Activated B cell treated with CpG ODN at 0.5 μM for 24 hours (primary cell): ENCODE results near the gene NAALADL2. TPM values are rescaled to one million over a fixed set of nuclear protein-coding genes. Genes with fewer than 3 reads are reported as not detected.

Experiments
- ATAC-seq: fragments of 200-7000 bp; cut with Tn5 transposase; one replicate; pipeline ENCODE4 v1.10.0; 2021; ENCODE audit warnings: low read depth, mild to moderate bottlenecking, moderate library complexity
- CTCF ChIA-PET: fragments of 350-600 bp; sonication (Branson Sonifier 250); formaldehyde crosslinking; loops from one replicate; lab custom pipeline; 2021; ENCODE audit warnings: antibody characterized with exemption; lab: Charles Lee
- POLR2A ChIA-PET: fragments of 350-600 bp; sonication (Branson Sonifier 250); formaldehyde crosslinking; loops from one replicate; lab custom pipeline; 2021; ENCODE audit warnings: antibody characterized with exemption; lab: Charles Lee
- DNase-seq: peaks from one replicate; pipeline ENCODE4 v3.0.0; 2022
- H3K27ac Mint-ChIP-seq: one replicate; pipeline ENCODE4 v1.8.0; 2020; ENCODE audit warnings: mixed read lengths
- H3K27me3 Mint-ChIP-seq: one replicate; pipeline ENCODE4 v1.8.0; 2021; ENCODE audit warnings: mixed read lengths
- H3K36me3 Mint-ChIP-seq: one replicate; pipeline ENCODE4 v1.8.0; 2021; ENCODE audit warnings: low read depth, mixed read lengths
- H3K4me1 Mint-ChIP-seq: one replicate; pipeline ENCODE4 v1.8.0; 2021; ENCODE audit warnings: mixed read lengths
- H3K4me3 Mint-ChIP-seq: one replicate; pipeline ENCODE4 v1.8.0; 2020; ENCODE audit warnings: mild to moderate bottlenecking, mixed read lengths
- H3K9me3 Mint-ChIP-seq: one replicate; pipeline ENCODE4 v1.8.0; 2020; ENCODE audit warnings: mixed read lengths
- intact Hi-C: fragments of 100-400 bp; cut with micrococcal nuclease; formaldehyde crosslinking; loops from one replicate; pipeline ENCODE4 v1.15.1; 2024
- total RNA-seq: library from RNA; stranded (reverse); gene quantifications from 2 replicates; pipeline ENCODE4 v1.2.3, GENCODE V29; 2022
- TF ChIP-seq, protein P1 (sequence below): fragments of 200-600 bp; IDR thresholded peaks from one replicate; pipeline ENCODE4 v1.8.0; 2022; ENCODE audit warnings: antibody characterized with exemption, mild to moderate bottlenecking

Gene NAALADL2
- total RNA-seq, 1 donor from 2014 or later: not detected

GRCh38 chr3:174862666-174863065, 3.5 kb downstream of the NAALADL2 start:
- CTCF ChIA-PET: no interaction called here
- no peak for ATAC-seq
- peaks cover 2% of the 10 kb centered on the region for H3K9me3 Mint-ChIP-seq
- no peaks in the 10 kb centered on the region for H3K27me3 Mint-ChIP-seq
- intact Hi-C loops: no loop called here
- no peak overlapping the region for H3K4me3 Mint-ChIP-seq
- H3K4me1 Mint-ChIP-seq: no peaks in the 10 kb centered on the region
- POLR2A ChIA-PET: no interaction called here
- H3K27ac Mint-ChIP-seq: no peak overlapping the region
- no peak for DNase-seq
- H3K36me3 Mint-ChIP-seq: no peaks in the 10 kb centered on the region
- TF ChIP-seq, protein P1, sequence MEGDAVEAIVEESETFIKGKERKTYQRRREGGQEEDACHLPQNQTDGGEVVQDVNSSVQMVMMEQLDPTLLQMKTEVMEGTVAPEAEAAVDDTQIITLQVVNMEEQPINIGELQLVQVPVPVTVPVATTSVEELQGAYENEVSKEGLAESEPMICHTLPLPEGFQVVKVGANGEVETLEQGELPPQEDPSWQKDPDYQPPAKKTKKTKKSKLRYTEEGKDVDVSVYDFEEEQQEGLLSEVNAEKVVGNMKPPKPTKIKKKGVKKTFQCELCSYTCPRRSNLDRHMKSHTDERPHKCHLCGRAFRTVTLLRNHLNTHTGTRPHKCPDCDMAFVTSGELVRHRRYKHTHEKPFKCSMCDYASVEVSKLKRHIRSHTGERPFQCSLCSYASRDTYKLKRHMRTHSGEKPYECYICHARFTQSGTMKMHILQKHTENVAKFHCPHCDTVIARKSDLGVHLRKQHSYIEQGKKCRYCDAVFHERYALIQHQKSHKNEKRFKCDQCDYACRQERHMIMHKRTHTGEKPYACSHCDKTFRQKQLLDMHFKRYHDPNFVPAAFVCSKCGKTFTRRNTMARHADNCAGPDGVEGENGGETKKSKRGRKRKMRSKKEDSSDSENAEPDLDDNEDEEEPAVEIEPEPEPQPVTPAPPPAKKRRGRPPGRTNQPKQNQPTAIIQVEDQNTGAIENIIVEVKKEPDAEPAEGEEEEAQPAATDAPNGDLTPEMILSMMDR: no peak

DNA sequence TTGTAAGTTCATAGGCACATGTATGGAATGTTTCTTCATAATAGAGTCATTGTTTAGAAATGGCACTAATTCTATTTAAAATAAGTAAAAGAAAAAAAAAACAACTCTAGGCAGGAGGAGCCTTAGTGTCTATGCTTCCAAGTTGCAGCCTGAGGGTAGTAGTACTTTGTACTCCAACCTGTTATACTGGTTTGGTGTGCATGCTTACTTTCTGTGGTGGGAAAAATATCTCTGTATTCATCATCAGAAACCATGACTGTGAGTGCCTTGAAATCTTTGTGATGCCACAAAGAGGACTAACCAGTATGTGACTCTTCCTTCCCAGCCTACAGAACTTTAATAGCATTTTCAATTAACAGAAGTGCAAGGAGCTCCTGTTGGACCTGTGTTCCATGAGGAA, 4.4 kb downstream of the NAALADL2 start:
- H3K27ac Mint-ChIP-seq: no peak overlapping the region
- TF ChIP-seq, protein P1: no peak
- no peak overlapping the region for H3K4me3 Mint-ChIP-seq
- no peak for DNase-seq
- no peaks in the 10 kb centered on the region for H3K27me3 Mint-ChIP-seq
- ChIA-PET CTCF (no interaction called here), POLR2A (no interaction called here)
- H3K4me1 Mint-ChIP-seq: no peaks in the 10 kb centered on the region
- no peaks in the 10 kb centered on the region for H3K36me3 Mint-ChIP-seq
- intact Hi-C loops: no loop called here
- H3K9me3 Mint-ChIP-seq: peaks cover 2% of the 10 kb centered on the region
- no peak for ATAC-seq

- ChIA-PET CTCF (no interaction called here), POLR2A (no interaction called here)
- ATAC-seq (no peak), DNase-seq (no peak)
- Mint-ChIP-seq H3K4me1 (no peaks in the 10 kb centered on the region), H3K27ac (no peak overlapping the region), H3K4me3 (no peak overlapping the region), H3K27me3 (no peaks in the 10 kb centered on the region), H3K9me3 (peaks cover 2% of the 10 kb centered on the region), H3K36me3 (no peaks in the 10 kb centered on the region)
- TF ChIP-seq, protein P1: no peak
- intact Hi-C loops: no loop called here
These were observed 10.3 kb downstream of the NAALADL2 start for GRCh38 chr3:174869448-174869847.

DNA sequence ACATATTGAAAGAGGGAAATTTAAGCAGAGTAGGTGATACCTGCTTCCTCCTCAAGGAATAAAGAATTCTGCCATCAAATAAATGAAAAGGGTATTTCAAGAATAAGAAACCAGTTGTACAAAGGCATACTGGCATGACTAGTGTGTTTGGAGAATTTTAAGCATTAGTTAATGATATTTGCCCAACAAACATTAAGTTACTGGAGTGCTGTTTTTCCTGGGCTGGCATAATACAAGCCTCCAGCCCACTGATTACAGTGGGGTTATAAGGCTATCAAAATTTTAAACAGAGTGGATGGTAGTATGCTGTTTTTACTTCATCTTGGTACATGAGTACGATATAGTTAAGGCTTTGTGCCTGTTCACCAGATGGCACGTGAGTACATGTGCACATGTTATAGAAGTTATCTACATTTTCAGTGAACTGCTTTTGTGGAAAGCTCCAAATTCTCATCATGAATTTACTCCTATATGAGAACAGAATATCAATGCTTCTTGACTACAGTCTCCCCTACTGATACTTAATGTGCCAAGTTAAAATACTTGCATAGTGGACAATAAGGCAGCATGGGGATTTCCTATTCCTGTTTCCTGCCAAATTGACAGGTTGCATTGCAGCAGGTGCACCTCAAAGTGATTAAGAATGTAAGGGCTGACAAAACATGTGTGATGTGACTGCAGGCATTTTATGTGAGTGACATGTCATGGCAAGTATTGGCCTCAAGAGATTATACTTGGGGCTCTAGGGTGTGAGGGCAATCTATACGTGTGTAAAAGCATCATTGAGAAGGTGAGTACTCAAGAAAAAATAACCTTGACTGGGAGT, 14.9 kb downstream of the NAALADL2 start:
- H3K4me3 Mint-ChIP-seq: no peak overlapping the region
- intact Hi-C loops: no loop called here
- H3K9me3 Mint-ChIP-seq: peaks cover 2% of the 10 kb centered on the region
- POLR2A ChIA-PET: no interaction called here
- no peak overlapping the region for H3K27ac Mint-ChIP-seq
- no peaks in the 10 kb centered on the region for H3K27me3 Mint-ChIP-seq
- H3K36me3 Mint-ChIP-seq: no peaks in the 10 kb centered on the region
- TF ChIP-seq, protein P1: no peak
- DNase-seq (no peak), ATAC-seq (no peak)
- CTCF ChIA-PET: no interaction called here
- no peaks in the 10 kb centered on the region for H3K4me1 Mint-ChIP-seq

DNA sequence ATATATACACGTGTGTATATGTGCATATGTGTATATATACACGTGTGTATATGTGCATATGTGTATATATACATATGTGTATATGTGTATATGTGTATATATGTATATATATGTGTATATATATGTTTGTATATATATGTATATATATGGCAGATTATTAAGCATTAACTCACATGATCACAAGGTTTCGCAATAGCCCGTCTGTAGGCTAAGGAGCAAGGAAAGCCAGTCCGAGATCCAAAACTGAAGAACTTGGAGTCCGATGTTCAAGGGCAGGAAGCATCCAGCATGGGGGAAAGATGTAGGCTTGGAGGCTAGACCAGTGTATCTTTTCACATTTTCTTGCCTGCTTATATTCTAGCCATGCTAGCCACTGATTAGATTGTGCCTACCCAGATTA, 23.7 kb downstream of the NAALADL2 start:
- H3K4me3 Mint-ChIP-seq: no peak overlapping the region
- H3K27ac Mint-ChIP-seq: no peak overlapping the region

More for the DNA sequence above, 23.7 kb downstream of the NAALADL2 start:
- TF ChIP-seq, protein P1: no peak
- POLR2A ChIA-PET: no interaction called here
- peaks cover 5% of the 10 kb centered on the region for H3K9me3 Mint-ChIP-seq
- H3K4me1 Mint-ChIP-seq: no peaks in the 10 kb centered on the region
- DNase-seq: no peak
- no peak for ATAC-seq
- intact Hi-C loops: no loop called here
- H3K36me3 Mint-ChIP-seq: no peaks in the 10 kb centered on the region
- H3K27me3 Mint-ChIP-seq: no peaks in the 10 kb centered on the region
- CTCF ChIA-PET: no interaction called here
